Measurements from ENCODE around the gene PPFIA3.
A peak's percentile ranks its signal among the peaks of the same experiment; 100 is the strongest.
"Not testable (repeated sequence)": the region's sequence is repeated elsewhere in the genome, so short reads cannot be mapped to it uniquely, and the experiment has no call there.

PPFIA3 gene

GRCh38 chr19:49150106-49150943, 31.0 kb downstream of the PPFIA3 start:
- DNase-seq (ENCODE audit: low spot score) = peak; percentile 30

- no peak for DNase-seq (ENCODE audit: low spot score)
These were observed 31.6 kb downstream of the PPFIA3 start for GRCh38 chr19:49150944-49151243.

- no peak for DNase-seq (ENCODE audit: low spot score)
These were observed 32.1 kb downstream of the PPFIA3 start for GRCh38 chr19:49151267-49152118.

GRCh38 chr19:49152119-49152550, 32.8 kb downstream of the PPFIA3 start:
- DNase-seq (ENCODE audit: low spot score) = no peak

DNA sequence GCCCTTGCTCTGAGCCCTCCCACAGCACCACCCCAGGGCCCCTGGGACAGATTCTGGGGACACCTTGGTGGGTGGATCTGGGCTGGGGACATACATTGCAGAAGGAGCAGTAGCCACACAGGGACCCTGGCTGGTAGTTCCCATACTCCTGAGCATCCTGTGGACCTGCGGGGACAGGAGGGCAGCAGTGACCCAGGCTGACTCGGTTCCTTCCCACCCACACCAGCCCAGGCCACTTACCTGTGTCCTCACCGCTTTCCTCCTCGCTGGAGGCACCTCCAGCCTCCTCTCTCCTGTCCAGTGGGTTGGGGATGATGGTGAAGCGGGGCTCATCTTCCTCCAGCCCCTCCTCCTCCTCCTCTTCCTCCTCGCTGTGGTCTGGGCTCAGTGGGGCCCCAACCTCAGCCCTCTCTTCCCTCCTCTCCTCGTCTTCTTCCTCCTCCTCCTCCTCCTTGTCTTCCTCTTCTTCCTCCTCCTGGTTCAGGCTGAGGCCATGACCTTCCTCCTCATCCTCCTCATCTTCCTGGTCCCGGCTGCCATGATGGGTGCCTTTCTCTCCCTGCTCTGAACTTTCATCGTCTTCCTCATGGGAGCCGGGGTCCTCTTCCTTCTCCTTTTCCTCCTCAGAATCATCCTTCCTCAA, 33.9 kb downstream of the PPFIA3 start:
- no peak for DNase-seq (ENCODE audit: low spot score)

DNA sequence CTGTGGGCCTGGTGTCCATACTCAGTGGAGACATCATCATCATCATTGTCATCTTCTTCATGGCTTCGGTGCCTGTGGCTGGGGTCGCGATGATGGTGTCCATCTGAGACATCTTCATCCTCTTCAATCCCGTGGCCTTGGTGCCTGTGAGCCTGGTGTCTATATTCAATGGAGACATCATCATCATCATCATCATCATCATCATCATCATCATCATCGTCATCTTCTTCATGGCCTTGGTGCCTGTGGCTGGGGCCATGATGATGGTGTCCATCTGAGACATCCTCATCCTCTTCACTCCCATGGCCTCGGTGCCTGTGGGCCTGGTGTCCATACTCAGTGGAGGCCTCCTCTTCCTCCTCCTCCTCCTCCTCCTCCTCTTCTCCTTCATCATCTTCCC, 34.9 kb downstream of the PPFIA3 start:
- DNase-seq (ENCODE audit: low spot score) = no peak

- DNase-seq (ENCODE audit: low spot score) = no peak
These were observed 35.9 kb downstream of the PPFIA3 start, which contains the start of gene HRC for GRCh38 chr19:49155005-49155819. HRC (minus strand) TSS chr19:49155396; CDS start chr19:49155237, 159 bp downstream.

- no peak for DNase-seq (ENCODE audit: low spot score)
These were observed 36.5 kb downstream of the PPFIA3 start for GRCh38 chr19:49155820-49156346.

DNA sequence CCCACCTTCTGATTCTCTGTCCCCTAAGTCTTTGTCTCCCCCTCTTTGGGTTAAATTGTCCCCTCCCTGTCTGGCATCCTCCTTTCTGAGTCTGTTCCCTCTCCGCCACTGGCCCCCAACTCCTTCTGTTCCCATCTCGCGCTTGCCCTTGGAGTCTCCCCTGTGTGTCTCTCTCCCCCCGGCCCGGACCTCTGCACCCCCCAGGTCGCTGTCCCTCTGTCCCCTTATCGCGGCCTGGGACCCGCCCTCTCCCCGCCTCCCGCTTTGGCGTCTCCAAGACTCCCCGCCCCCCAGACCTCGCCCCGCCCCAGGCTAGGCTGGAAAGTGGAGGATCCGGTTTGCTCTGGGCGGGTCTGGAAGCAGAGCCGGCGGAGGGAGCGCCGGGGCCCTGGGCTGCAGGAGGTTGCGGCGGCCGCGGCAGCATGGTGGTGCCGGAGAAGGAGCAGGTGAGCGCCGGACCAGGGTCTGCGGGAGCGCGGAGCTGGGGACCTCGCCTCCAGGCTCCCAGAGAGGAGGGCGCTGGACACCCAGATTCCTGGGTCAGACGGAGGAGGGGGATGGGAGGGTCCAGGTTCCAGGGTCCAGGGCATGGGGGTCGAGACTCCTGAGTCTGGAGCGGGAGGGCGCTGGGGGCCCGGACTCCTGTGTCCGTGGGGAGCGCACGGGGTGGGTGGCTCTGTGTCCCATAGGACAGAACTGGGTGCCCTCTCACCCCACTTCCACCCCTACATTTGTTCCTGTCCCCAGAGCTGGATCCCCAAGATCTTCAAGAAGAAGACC, 38.3 kb downstream of the PPFIA3 start, which contains the start of gene TRPM4:
TRPM4 (plus strand) TSS at position 348 of the 780 bp plus-strand sequence; CDS start at position 423, 75 bp downstream.
- peak; percentile 16 for DNase-seq (ENCODE audit: low spot score)

DNA sequence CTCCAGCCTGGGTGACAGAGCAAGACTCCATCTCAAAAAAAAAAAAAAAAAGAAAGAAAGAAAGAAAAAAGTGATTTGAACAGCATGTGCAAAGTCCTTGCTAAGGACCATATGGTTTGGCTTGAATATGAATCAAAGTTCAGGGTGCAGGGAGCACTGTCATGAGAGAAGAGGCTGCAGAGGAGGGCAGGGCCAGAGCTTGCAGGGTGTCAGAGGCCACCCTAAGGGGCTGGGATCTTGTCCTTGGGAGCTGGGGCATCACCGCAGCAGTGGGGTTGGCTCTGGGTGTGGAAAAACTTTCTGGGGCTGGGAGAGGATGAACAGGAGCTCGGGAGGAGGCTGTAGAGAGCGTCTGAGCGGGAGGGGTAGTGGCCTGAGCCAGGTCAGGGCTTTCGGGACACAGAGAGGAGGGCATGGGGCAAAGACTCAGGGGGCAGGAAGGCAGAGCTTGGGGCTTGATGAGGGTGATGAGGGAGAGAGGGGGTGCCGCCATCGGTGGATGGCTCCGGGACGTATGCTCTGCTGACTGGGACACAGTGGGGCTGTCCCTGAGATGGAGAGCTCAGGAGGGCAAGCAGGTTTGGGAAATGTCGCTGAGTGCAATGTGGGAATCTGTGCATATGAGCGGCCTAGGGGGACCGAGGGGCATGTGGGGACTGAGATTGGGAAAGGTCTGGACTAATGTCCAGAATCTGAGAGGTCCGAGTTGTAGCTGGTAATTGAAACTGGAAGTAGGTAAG, 41.3 kb downstream of the PPFIA3 start:
- DNase-seq (ENCODE audit: low spot score) = no peak

DNA sequence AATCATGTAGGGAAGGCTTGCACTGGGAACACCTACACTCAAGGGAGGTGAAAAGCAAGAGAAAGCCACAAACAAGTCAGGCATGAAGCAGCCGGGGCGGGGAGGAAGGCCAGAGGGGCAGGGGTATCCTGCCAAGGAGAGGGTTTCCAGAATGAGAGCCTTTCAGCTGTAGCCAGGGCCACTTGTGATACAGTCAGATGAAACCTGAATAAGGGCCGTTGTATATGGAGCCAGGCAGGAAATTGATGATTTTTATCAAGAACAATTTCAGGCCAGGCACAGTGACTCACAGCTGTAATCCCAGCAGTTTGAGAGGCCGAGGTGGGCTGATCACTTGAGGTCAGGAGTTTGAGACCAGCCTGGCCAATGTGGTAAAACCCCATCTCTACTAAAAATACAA, 42.6 kb downstream of the PPFIA3 start:
- DNase-seq (ENCODE audit: low spot score) = no peak

DNA sequence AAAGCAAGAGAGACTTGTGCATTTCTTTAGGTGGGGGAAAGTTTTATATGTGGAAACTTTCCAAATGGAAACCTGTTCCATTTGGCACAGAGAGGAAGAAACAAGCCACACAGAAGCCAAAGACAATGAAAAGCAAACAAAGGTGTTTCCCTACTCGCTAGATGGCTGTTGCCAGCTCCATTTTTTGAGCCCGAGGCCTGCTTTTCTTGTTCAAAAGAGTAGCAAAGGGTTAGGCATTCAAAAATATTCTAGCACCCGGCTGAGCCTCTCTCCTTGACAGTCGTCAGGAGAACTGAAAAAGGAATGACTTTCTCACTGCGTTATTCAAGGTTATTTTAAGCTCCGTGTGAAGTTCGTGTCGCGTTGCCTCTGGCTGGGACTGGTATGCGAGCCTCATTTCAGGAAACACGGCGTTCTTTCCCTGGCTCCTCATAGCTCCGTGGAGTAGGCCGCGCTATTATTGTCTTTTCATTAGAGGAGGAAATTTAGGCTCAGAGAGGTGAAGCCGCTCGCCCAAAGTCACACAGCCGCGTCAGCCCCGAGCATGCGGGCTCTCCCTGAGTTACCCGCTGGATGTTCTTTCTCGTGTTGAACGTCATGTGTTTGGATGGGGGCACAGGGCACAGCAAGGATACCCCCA, 45.9 kb downstream of the PPFIA3 start:
- no peak for DNase-seq (ENCODE audit: low spot score)

- DNase-seq (ENCODE audit: low spot score) = no peak
These were observed 46.5 kb downstream of the PPFIA3 start for GRCh38 chr19:49165865-49166301.

- no peak for DNase-seq (ENCODE audit: low spot score)
These were observed 48.6 kb downstream of the PPFIA3 start for GRCh38 chr19:49167857-49168409.

GRCh38 chr19:49168421-49168820, 49.1 kb downstream of the PPFIA3 start:
- DNase-seq (ENCODE audit: low spot score) = no peak

DNA sequence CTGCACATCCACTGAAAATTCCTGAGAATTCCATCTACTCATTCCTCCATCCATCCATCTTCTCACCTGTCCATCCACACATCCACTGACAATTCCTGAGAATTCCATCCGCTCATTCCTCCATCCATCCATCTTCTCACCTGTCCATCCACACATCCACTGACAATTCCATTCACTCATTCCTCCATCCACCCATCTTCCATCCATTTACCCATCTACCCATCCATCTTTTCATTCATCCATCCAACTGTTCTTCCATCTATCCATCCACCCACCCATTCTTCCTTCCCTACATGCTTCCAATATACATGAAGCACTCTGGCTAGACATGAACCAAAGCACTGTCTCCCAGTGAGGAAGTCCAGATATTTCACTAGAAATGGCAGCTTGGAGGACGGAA, 53.9 kb downstream of the PPFIA3 start:
- DNase-seq (ENCODE audit: low spot score) = no peak

GRCh38 chr19:49180659-49181058, 61.3 kb downstream of the PPFIA3 start:
- no peak for DNase-seq (ENCODE audit: low spot score)

GRCh38 chr19:49182010-49182847, 62.9 kb downstream of the PPFIA3 start:
- DNase-seq (ENCODE audit: low spot score) = not testable (repeated sequence)

Data from CD4-positive, alpha-beta T cell treated with Interleukin-6 at 100 ng/mL for 8 hours (primary cell).